GM12872 (cell line): Measurements from ENCODE around the gene OSBPL1A.

Source experiments
- CTCF ChIP-seq: IDR thresholded peaks from 3 replicates; pipeline ENCODE4 v1.5.1; 2011; ENCODE audit warnings: low read depth, mild to moderate bottlenecking, low read length, moderate library complexity; ENCODE audit not compliant: insufficient read depth

OSBPL1A gene

GRCh38 chr18:24208270-24209035 is 189.2 kb downstream of the OSBPL1A start:
- TF ChIP-seq CTCF = no peak

- no peak for TF ChIP-seq CTCF
These were observed 192.7 kb downstream of the OSBPL1A start for GRCh38 chr18:24204904-24205303.

GRCh38 chr18:24201699-24202687 is 195.6 kb downstream of the OSBPL1A start:
- no peak for TF ChIP-seq CTCF

- TF ChIP-seq CTCF = no peak
These were observed 196.9 kb downstream of the OSBPL1A start for GRCh38 chr18:24200494-24201290.

- no peak for TF ChIP-seq CTCF
These were observed 198.2 kb downstream of the OSBPL1A start for GRCh38 chr18:24199372-24199962.

GRCh38 chr18:24198461-24198860 is 199.2 kb downstream of the OSBPL1A start:
- TF ChIP-seq CTCF = no peak
